COR-L47 (cell line): Measurements from ENCODE around the gene SUCO.
A peak's percentile ranks its signal among the peaks of the same experiment; 100 is the strongest.

ENCODE experiments used
- DNase-seq: peaks from one replicate; lab custom pipeline; 2025; lab: John Stamatoyannopoulos, UW

The SUCO gene

DNA sequence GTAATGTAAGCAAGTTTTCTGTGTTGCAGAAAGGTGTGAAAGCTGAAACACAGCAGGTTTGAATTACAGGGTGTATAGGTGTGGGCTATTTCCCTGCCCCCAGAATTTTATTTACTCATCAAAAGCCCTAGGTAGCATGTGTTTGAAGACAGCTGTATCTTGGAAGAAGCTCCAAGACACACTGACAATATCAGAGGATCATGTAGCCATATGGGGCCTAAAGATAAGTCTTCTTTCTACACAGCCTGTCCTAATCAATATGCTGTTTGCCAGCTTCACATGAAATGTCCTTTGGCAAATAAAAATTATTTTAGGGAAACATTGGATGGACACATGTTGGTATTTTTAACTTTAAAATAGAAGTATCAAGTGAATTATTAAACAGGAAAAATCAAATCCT lies 17.5 kb upstream of the SUCO start:
- DNase-seq: no peak

DNA sequence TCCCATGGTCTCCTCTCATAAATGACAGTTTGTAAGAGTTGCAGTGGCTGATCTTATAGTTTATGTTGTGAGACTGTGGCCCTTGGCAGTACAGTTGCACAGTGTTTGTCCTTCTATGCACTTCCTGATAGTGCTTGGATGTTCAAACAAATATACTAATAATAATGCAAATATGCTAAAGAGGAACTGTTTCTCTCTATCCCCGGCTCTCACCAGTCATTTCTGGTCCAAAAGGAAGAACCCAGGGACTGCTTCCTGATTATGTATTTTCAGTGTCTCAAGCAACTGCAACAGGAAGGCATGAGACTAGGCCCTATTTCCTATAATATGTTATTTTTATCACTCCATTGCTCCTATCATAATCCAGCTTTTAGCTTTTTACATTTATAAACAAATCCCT lies 17.0 kb upstream of the SUCO start:
- no peak for DNase-seq

DNA sequence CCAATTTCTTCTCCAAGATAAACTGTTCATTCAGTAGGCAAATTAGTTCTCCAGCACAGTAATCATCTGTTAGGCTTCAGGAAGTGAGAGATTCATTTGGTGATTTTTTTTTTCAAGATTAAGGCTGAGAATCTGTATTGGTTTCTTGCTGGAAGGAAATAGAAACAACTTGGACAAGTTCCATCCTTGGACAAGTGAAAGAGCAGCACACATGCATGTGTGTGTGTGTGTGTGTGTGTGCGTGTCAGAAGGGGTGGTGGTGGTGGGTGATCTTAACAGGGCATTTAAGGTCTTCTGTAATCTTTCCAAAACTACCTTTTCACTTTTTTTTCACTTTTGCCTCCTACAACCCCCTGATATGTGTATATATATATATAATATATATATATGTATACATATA lies 15.9 kb upstream of the SUCO start:
- DNase-seq: no peak

DNA sequence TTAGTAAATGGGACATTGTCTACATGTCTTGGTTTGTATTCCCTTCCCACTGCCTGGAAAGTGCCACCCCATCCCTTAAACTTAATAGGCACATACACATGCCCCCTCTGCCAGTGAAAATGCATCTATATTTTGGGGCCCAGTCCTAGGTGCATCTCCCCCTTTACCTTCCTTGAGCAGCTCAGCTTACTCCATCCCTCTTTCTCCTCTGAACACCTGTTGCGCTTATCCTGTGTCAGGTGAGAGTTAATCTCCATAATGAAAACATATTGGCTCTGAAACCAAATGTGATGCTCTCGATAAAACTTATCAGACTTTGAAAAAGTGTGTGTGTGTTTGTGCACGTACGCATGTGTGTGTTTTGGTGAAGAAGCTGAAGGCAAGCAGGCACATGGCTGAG lies 15.4 kb upstream of the SUCO start:
- no peak for DNase-seq

DNA sequence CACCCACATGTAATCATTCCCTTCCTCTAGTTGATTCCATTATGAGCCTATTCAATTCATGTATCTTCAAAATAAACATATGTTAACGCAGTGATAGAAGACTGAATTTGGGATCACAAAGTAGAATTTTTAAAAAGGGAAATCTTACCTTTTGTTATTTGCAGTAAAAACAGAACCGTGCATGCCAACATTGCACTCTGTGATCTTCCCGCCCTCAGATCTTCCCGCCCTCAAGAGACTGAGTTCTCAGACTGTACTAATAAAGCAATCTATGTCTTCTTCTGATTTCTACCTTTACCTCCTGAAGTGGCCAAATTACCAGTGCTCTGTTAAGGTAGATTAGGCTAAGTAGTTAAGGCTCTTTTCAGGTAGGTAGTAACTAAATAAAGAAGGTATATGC lies 3.6 kb upstream of the SUCO start:
- DNase-seq: no peak

DNA sequence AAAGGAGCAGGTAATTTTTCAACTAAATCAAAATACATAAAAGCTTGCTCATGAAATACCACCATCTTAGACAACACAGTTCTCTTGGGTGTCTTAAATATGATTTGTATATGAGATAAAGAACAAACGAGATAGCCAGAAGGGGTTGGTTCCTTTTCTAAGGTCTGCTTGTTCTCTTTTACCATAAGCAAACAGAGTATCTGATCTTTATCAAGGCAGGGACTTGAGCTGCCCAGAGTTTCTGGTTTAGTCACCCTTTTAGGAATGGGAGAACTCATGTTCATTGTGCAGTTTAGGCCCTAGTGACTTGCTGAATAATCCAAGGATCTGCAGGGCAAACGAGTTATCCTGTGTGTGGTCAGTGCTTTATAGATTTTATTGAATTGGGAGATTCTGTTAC lies 3.0 kb upstream of the SUCO start:
- no peak for DNase-seq

DNA sequence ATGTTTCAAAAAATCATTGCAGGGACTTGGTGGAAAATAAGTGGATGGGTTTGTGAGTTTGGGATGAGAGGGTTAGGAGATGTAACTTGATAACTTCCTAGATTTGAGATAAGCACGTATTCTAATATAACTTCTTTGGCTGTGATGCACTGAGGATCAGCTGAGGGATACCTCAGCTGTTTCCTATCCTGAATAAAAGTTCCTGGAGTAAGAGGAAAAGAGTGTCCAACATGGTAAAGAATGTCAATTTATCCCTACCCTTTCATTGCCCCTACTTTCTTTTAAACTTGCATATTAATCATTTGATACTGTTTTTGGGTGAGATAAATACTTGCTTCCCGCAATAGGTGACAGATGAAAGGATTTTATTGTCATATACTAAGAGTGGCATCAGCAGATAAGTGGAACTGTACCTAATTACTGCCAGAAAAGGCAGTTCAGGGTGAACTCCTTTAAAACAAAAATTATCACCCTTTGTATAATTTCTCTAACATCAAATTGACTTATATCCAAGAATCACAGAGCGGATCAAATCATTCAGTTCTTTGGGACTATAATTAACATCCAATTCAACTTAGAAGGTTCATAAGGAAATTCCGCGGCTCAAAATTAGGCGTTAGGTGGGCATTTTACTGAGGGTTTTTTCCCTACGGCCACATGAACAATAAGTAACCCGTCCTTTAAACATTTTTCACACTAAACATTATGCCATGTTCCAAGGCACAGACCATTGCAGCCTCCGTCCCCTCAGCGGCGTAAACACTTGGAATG lies 1.4 kb upstream of the SUCO start:
- no peak for DNase-seq

DNA sequence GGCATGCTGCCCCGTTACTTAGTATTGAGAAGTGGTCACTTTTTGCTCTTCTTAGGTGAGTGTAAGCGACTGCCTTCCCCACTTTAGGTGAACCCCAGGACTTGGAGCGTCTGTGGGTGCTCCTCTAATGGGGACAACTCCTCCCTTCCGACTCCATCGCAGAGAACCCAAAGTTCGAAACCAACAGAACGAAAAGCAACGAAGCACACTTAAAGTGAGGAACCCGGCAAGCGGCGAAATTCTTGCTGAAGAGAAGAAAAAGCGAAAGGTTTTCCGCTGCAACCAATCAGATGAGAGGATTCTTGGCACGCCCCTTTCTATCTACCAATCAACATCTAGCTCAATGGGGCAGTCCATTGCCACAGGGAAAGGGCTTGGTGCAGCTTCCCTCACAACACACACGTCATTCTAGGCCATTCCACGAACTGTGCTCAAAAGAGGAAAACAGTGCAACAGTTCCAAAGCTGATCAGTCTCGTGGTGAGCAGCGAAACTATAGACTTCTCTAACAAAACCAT lies 709 bp upstream of the SUCO start:
- DNase-seq: peak; percentile 92

DNA sequence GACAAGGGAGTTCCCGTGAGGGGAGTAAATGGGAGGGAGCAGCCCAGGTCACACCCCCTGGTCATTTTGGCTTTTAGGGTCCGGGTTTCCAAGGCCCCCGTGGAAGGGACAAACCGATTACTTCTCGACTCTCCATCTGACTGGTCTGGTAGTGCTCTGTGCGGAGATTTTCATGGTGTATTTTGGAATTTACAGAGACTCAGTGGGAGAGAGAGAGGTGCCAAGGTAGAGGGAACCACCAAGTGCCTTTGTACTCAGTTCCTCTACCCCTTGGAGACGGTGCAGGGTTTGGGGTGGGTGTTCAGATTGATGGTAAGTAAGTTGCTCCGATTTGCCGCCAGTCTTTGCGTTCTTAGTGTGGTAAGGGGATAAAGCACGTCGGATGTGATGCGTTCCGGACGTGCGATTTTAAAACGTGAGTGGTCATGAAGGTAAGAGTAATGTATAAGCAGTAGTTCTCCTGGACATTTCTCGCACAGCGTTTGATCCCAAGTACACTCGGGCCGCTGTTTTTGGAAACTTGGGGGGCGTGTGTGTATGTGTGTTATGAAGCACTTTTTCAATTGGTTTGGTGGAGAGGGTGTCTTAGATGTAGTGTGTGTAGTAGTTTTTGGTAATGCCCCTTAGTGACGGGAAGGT lies 682 bp downstream of the SUCO start:
- DNase-seq: peak; percentile 22

DNA sequence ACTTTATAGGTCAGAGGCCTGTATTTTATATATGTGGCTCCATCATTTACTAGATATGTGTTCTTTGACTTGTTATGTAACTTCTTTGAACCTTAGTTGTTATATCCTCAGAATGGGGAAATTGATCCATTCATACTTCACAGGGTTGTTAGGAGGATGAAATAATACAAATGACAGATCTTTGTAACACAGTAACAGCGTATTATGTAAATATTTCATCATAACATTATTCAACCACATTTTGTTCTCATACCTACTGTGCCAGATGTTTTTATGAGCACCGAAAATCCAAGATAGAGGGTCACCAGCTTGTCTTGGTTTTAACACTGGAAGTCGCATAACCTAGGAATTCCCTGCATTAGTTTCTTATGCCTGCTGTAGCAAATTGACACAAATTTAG lies 3.3 kb downstream of the SUCO start:
- DNase-seq: no peak

DNA sequence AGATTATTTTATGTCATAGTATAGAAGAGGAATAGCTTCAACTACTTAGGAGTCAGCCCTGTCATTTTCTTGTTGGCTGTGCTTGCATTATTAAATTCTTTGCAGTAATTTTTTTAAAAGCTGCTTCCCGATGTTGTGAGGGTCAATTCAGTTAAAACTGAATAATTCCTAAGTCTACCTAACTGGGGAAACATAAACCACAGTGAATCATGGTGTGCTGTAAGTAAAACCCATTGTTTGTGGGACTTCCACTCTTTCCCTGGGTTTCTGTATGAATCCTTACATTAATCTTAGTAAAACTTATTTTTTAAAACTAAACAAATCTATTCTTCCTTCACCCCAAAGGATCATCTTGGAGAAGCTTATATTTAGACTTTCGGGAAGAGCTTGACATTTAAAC lies 4.4 kb downstream of the SUCO start:
- DNase-seq: no peak

DNA sequence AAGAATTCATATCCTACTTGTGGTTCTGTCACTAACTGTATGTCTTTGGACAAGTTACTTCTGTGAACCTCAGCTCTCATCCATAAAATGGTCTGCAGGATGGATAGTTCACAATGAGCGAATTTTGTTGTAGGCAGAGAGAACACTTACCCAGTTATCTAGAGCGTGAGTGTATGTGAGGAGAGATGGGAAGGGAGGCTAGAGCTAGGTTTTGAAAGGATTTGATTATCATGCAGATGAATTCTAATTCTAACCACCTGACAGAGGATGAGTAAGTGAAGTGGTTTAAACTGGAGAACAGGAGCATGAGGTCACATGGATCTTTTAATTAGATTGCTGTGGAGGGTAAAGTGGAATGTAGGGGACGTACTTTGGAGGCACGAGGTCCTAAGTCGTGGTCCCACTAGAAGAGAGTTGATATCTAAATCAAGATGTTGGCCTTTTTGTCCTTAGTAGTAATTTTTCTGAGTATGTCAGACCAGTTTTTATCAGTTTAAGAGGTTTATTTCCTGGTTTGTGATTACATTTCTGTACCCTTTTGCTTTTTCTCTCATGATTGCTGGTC lies 5.0 kb downstream of the SUCO start:
- DNase-seq: no peak

DNA sequence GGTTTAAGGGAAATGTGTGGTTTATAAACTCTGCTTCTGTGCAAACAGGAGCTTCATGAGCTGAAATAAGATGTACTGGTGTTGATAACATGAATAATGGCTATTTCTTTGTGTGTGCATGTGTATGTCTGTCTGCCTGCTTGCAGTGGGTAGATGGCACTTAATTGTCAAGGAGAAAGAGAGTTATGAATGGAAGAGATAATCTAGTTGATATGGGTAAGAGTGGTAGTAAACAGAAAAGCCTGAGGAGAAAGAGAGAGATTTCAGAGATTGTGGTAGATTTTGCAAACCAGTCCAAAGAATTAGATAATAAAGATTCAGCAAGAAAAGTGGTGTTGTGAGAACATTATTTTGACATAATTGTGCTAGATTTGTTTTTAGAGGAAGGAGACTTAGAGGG lies 7.7 kb downstream of the SUCO start:
- no peak for DNase-seq

DNA sequence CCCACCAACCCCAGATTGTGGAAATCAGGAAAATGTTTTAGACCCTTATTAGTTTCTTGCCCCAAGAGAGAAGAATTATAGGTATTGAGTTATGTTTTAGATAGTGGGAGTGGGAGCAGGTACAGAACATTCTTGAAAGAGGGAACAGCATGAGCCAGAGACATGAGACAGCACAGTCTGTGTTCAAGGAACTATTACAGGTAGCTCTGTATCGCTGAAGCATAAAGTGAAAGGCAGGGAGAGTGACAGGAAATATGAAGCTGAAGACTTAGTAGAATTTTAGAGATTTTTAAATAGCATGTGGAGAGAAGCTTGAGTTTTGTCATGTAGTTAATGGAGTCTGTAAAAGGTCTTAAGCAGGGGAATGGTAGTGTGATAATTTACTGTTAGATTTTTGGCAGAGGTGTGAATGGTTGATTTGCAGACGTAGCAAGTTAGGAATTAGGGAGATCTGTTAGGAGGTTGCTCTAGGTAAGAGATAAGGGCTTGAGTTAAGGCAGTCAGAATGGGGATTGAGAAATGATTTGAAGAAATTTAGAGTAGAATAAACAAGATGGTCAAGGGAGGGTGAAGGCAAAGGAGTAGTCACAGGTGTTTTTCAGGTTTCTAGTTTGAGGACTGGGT lies 11.6 kb downstream of the SUCO start:
- DNase-seq: no peak

DNA sequence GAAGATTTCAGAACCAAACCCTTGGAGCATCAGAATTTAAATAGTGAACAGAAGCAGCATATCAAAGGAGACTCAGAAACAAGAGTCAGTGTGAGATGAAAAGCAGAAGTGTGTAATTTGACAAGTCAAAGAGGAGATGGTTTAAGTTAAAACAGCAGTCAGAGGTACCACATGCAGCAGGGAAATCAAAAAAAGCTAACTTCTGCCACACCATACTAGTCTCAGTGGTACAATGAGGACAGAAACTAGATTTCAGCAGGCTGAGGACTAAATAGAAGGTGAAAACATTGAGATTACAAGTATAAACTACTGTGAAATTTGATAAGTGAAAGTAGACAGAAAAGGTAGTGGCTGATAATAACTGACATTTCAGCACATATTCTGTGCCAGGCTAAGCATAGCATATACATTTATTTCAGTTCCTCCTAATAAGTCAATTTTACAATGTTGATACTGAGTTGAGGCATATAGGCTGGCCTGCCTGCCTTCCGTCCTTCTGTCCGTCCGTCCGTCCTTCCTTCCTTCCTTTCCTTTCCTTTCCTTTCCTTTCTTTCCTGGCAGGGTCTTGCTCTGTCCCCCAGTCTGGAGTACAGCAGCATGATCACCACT lies 12.6 kb downstream of the SUCO start:
- no peak for DNase-seq

DNA sequence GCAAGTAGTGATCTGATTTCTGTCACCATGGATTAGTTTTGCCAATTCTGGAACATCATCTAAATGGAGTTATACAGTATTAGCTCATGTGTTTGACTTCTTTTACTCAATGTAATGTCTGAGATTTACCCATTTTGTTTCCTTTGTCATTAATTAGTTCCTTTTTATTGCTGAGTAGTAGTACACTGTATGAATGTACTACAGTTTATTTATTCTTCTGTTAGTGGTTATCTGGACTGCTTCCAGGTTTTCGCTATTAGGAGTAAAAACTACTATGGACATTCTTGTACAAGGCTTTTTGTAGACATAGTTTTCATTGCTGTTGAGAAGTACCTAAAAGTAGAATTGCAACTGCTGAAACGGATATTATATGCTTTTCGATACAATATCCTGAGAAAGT lies 14.1 kb downstream of the SUCO start:
- no peak for DNase-seq

DNA sequence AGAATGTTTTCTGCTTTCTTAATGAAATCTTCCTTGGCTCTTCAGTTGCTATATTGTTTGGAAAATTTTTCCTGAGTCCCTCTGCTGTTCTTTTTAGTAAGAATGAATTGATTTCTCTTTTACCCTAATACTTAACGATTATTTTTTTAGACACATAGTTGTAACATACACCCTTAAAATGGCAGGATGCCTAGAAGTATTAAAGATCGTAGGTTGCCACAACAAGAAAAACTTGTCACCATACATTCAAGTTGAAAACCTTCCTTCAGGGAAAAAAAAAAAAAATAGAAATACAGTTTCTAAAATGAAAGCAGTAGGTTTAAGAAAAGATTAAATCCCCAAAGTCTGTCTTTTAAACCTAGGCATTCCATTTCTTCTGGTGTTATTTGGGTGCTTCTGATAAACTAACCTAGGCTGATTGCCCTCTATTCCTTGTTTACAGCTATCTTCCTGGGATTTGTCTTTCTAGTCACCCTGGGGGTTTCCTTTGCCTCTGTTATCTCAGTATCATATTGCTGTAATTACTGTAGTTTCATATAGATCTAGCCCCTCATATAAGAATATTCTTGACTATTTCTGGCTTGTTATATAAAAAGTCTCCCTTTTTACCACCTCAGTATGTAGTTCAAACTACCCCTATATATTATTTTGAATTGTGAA lies 16.8 kb downstream of the SUCO start:
- DNase-seq: no peak

DNA sequence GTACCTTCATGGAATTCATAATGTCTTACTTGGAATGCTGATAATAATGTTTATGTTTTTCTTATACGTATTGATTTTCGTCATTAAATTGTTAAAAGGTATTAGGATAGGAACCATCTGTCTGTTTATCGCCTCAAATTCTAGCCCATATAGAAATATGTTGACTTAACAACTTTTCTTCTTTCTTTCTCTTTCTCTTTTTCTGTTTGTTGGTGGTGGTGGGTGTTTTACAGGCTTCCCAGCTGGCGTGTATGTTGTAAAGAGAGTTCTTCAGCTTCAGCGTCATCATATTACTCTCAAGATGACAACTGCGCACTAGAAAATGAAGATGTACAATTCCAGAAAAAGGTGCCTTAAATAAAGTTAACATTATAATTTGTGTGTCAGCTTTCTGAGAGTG lies 18.3 kb downstream of the SUCO start:
- DNase-seq: no peak

DNA sequence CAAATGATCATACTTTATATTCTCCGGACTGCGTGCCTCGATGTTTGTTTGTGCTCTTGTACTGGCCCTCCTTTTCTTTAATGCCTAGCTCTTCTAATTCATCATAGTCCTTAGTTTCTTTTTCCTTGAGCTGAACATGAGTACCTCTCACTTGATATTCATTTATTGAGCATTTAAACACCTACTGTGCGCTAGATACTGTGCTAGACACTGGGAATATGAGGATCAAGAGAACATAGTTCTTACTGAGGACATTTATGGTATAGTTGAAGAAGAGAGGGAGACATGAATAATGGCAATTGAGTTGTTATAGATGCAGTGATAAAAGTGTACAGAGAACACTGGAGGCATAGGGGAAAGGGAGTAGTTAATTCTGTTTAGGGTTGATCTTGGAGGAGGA lies 22.0 kb downstream of the SUCO start:
- DNase-seq: no peak

DNA sequence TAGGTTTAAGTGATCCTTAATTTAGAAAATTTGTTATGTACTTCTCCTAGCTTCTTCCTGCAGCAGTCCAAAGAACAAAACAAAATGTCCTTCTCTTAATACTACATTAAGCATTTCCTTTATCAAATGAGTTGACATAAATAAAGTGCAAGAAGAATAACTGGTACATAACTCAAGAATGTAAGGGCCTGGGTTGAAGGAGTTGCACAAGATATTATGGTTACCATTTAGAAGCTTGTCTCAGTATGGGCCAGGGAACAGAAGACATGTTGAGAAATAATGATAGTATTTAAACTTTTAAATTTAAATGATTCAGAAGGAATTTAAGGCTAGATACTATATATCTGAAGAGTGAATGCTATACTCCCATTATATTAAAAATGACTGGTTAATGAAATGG lies 23.5 kb downstream of the SUCO start:
- no peak for DNase-seq

DNA sequence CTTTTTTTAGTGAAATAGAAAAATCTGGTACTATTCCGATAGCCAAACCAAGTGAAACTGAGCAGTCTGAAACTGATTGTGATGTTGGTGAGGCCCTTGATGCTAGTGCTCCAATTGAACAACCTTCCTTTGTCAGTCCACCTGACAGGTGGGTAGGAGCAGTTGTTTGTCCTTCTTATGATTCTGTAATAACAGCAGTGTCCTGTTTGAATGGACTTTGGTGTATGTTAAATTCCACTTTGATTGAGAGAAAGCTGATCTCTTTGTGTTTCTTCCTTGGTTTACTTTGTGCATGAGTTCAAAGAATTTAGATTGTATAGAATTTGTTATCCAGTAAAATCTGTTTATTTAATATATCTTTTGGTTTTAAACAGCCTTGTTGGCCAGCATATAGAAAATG lies 24.3 kb downstream of the SUCO start:
- no peak for DNase-seq

DNA sequence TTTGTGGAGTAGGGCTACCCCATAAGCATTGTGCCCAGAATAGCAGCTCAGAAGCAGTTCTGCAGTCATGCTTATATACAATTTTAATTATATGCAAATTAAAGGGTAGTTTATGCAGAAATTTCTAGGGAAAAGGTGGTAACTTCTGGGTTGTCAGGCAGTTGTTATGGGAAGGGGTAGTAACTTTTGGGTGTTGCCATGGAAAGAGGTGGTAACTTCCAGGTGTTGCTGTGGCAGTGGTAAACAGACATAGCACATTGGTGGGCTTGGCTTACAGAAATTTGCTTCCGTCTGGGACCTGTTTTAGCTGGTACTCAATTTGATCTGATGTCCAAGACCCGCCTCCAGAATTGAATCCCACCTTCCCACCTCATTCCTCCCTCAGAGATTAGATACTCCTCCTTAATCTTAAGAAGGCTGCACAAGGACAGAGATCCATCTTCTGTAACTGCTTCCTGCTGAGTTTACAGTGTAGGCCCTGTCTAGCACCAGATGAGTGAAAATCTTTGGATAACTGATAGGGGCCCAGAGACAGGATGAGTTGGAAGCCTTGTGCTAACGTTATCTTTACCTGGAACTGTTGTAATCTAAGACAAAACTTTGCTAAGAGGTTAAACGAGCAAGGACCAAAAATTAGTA lies 26.7 kb downstream of the SUCO start:
- DNase-seq: no peak
